ENCODE results near the gene PTGIS. TPM values are rescaled to one million over a fixed set of nuclear protein-coding genes. Genes with fewer than 3 reads are reported as not detected.

PTGIS gene
- total RNA-seq, 1 donor from 2014 or later: not detected

- no peak for DNase-seq (ENCODE audit: low read depth)
- no peak overlapping the region for H3K4me3 ChIP-seq (ENCODE audit: low read depth, low read length)
- TF ChIP-seq CTCF (conservative IDR thresholded peaks at IDR 0.05; ENCODE audit: low read depth, low read length): no peak
Observed at GRCh38 chr20:49519777-49520359, 48.1 kb downstream of the PTGIS start.

DNA sequence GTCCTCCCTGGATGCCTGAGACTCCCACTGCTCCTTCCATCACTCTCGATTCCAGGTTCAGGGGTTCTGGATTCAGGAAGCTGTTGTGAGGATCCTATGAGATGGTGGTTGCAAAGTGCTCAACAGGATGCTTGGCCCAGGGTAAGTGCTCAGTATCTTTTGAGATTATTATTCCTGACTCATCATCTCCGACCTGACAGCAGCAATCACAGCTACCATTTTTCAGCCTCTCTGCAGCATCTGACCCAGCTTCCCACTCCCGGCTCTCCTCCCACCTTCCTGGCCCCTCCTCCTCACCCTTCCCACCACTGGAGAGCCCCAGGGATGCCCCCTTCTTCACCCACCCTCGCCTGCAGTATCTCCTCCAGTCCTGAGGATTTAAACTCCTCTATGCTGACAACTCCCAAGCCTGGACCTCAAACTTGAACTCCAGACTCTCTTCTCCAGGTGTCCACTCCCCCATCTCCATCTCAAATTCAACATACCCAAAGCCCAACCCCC, 48.7 kb downstream of the PTGIS start:
- TF ChIP-seq CTCF (conservative IDR thresholded peaks at IDR 0.05; ENCODE audit: low read depth, low read length): no peak
- no peak for DNase-seq (ENCODE audit: low read depth)
- H3K4me3 ChIP-seq (ENCODE audit: low read depth, low read length): no peak overlapping the region

DNA sequence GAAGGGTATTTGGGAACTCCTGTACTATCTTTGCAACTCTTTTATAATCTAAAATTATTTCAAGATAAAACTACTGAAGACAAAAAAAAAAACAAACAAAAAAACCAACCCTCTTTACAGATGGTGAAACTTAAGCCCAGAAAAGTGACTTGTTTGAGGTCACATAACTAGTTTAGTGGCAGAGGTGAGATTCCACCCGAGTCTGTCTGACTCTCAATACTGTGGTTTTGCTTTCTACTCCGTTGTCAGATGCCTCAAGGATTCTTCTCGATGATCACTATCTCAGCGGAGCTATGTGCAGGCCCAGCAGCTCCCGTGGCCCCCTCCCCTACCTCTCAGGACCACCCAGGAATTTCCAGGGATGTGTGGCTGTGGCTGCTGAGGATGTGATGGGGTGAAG, 49.4 kb downstream of the PTGIS start:
- no peak for TF ChIP-seq CTCF (conservative IDR thresholded peaks at IDR 0.05; ENCODE audit: low read depth, low read length)
- no peak for DNase-seq (ENCODE audit: low read depth)
- H3K4me3 ChIP-seq (ENCODE audit: low read depth, low read length): no peak overlapping the region

DNA sequence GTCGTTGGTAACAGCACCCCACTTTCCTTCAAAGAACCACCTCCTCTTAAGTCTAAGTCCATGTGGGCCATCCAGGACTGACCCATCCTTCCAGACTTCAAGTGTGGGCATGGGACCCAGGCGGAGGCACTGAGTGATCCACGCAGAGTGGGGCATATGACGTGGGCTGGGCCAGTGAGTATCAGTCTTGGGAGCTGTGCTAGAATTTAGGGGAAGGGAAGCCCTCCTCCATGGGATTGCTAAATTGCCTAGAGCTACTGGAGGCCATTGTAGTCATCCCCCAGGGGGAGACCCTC, 50.2 kb downstream of the PTGIS start:
- DNase-seq (ENCODE audit: low read depth): no peak
- no peak overlapping the region for H3K4me3 ChIP-seq (ENCODE audit: low read depth, low read length)
- no peak for TF ChIP-seq CTCF (conservative IDR thresholded peaks at IDR 0.05; ENCODE audit: low read depth, low read length)

DNA sequence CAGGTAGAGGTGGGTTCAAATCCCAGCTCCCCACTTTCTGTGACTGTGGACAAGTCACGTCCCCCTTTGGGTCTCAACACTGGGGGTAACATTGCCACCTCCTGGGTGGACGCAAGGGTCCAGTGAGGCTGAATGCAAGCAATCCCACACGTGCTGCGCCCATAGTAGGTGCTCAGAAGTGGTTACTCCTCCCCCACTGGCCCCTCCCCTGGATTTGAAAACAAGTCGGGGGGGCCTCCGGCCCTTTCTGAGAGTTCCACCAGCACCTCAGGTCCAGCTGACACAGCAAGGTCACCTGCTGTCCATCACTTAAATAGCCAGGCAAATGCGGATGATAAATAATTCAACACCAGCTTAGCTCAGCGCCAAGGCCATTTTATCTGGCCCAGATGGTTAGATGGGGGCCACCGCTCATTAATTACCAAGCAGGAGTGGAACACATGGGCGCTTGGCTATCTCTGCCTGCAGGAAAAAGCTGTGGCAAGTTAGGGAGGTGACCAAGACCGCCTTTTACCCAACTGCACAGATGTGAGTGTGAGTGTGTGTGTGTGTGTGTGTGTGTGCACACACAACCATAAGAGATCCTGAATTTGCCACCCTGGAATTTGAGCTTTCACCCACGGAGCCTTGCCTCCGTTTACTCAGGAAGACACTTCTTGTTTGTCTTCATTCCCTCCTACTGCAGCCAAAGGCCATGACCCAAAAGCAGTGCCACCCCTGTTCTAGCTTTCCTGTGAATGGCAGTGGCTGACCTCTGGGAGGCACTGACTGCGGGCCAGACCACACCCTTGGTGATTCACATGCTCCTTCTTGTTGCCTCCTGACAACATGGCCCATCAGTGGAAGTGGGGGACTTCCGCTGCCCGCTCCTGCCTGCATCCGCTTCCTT, 50.8 kb downstream of the PTGIS start:
- TF ChIP-seq CTCF (conservative IDR thresholded peaks at IDR 0.05; ENCODE audit: low read depth, low read length): no peak
- no peak for DNase-seq (ENCODE audit: low read depth)
- H3K4me3 ChIP-seq (ENCODE audit: low read depth, low read length): no peak overlapping the region

- no peak overlapping the region for H3K4me3 ChIP-seq (ENCODE audit: low read depth, low read length)
- no peak for TF ChIP-seq CTCF (conservative IDR thresholded peaks at IDR 0.05; ENCODE audit: low read depth, low read length)
- no peak for DNase-seq (ENCODE audit: low read depth)
Observed at GRCh38 chr20:49515586-49515985, 52.4 kb downstream of the PTGIS start.

Measured in epithelial cell of proximal tubule (primary cell).